Endodermal cell (in vitro differentiated cells): ENCODE data around the gene NCBP2L. TPM values are rescaled to one million over a fixed set of nuclear protein-coding genes. Genes with fewer than 3 reads are reported as not detected.

Source experiments
- DNase-seq: peaks from one replicate; pipeline ENCODE4 v3.0.0-alpha.2; 2017
- H3K27ac ChIP-seq: 2 replicates; pipeline ENCODE4 v1.5.1; 2013; ENCODE audit warnings: mild to moderate bottlenecking, low read depth, low read length, moderate library complexity
- H3K27me3 ChIP-seq: 2 replicates; pipeline ENCODE4 v1.6.1; 2013; ENCODE audit warnings: mild to moderate bottlenecking, low read length, moderate library complexity; ENCODE audit not compliant: insufficient read depth, control insufficient read depth, poor library complexity, severe bottlenecking
- H3K36me3 ChIP-seq: 2 replicates; pipeline ENCODE4 v1.7.0; 2013; ENCODE audit warnings: mild to moderate bottlenecking, low read length, moderate library complexity; ENCODE audit not compliant: control insufficient read depth, insufficient read depth
- H3K4me1 ChIP-seq: one replicate; pipeline ENCODE4 v1.7.0; 2013; ENCODE audit warnings: low read length; ENCODE audit not compliant: control insufficient read depth, insufficient read depth
- H3K4me3 ChIP-seq: 2 replicates; pipeline ENCODE4 v1.5.1; 2013; ENCODE audit warnings: mild to moderate bottlenecking, low read length, moderate library complexity
- H3K9ac ChIP-seq: 2 replicates; pipeline ENCODE4 v1.6.1; 2013; ENCODE audit warnings: mild to moderate bottlenecking, low read length, moderate library complexity; ENCODE audit not compliant: poor library complexity, severe bottlenecking; ENCODE audit errors: extremely low read depth
- H3K9me3 ChIP-seq: 2 replicates; pipeline ENCODE4 v1.6.1; 2013; ENCODE audit warnings: mild to moderate bottlenecking, low read length, moderate library complexity; ENCODE audit not compliant: control insufficient read depth
- H3K27ac Mint-ChIP-seq: 2 replicates; pipeline ENCODE4 v1.8.0; 2020; ENCODE audit warnings: mixed read lengths
- H3K27me3 Mint-ChIP-seq: 2 replicates; pipeline ENCODE4 v1.8.0; 2021; ENCODE audit warnings: mild to moderate bottlenecking, mixed read lengths; ENCODE audit not compliant: insufficient read depth
- H3K36me3 Mint-ChIP-seq: 2 replicates; pipeline ENCODE4 v1.8.0; 2020; ENCODE audit warnings: low read depth, mixed read lengths
- H3K4me1 Mint-ChIP-seq: 2 replicates; pipeline ENCODE4 v1.8.0; 2020; ENCODE audit warnings: mixed read lengths
- H3K4me3 Mint-ChIP-seq: 2 replicates; pipeline ENCODE4 v1.8.0; 2020; ENCODE audit warnings: mild to moderate bottlenecking, moderate library complexity, mixed read lengths
- H3K9me3 Mint-ChIP-seq: 2 replicates; pipeline ENCODE4 v1.8.0; 2020; ENCODE audit warnings: mild to moderate bottlenecking, mixed read lengths
- whole genome bisulfite sequencing, 2 experiments: methylation state at CpG; one replicate each; pipeline versions ENCODE4 v1.1.5 to v1.1.7; 2013; ENCODE audit warnings: missing lambda C conversion rate in 2 of 2, mixed read lengths in 1 of 2; ENCODE audit not compliant: insufficient coverage in 1 of 2, insufficient read length in 1 of 2; 5-methylcytosine and 5-hydroxymethylcytosine counted together
- total RNA-seq, 2 donors: library from RNA; stranded (reverse); fragmentation: NEBNext Ultra II Directional in 1 of 2; extraction: Animal tissue kit (Norgen Biotek cat#: 25700) in 1 of 2; gene quantifications; 2 replicates in 1 of 2; 3 replicates in 1 of 2; pipeline ENCODE4 v1.2.1, GENCODE V29; 2021
- TF ChIP-seq, protein P1 (sequence below): fragments of 200-600 bp; sonication (generic); conservative IDR thresholded peaks from 2 replicates; pipeline ENCODE4 v1.5.0; 2021; ENCODE audit warnings: antibody characterized with exemption, mild to moderate bottlenecking

NCBP2L gene
- total RNA-seq, 2 donors from 2014 or later = not detected

DNA sequence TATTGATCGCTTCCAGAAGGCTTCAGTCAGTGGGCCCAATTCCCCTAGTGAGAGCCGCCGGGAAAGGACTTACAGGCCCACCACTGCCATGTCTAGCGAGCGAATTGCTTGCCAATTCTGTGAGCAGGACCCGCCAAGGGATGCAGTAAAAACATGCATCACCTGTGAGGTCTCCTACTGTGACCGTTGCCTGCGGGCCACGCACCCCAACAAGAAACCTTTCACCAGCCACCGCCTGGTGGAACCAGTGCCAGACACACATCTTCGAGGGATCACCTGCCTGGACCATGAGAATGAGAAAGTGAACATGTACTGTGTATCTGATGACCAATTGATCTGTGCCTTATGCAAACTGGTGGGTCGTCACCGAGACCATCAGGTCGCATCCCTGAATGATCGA, 63.4 kb downstream of the NCBP2L start:
- Histone ChIP-seq H3K27ac (no peak overlapping the region), H3K27me3 (no peaks in the 10 kb centered on the region), H3K4me3 (no peak overlapping the region), H3K4me1 (no peaks in the 10 kb centered on the region), H3K36me3 (no peaks in the 10 kb centered on the region), H3K9me3 (no peaks in the 10 kb centered on the region), H3K9ac (no peak overlapping the region)
- H3K27me3 Mint-ChIP-seq = no peaks in the 10 kb centered on the region
- TF ChIP-seq, protein P1, sequence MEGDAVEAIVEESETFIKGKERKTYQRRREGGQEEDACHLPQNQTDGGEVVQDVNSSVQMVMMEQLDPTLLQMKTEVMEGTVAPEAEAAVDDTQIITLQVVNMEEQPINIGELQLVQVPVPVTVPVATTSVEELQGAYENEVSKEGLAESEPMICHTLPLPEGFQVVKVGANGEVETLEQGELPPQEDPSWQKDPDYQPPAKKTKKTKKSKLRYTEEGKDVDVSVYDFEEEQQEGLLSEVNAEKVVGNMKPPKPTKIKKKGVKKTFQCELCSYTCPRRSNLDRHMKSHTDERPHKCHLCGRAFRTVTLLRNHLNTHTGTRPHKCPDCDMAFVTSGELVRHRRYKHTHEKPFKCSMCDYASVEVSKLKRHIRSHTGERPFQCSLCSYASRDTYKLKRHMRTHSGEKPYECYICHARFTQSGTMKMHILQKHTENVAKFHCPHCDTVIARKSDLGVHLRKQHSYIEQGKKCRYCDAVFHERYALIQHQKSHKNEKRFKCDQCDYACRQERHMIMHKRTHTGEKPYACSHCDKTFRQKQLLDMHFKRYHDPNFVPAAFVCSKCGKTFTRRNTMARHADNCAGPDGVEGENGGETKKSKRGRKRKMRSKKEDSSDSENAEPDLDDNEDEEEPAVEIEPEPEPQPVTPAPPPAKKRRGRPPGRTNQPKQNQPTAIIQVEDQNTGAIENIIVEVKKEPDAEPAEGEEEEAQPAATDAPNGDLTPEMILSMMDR = no peak
- WGBS, 2 experiments = 92 to 98% methylated on average over 5 to 15 of the region's 15 CpGs
- no peaks in the 10 kb centered on the region for H3K4me1 Mint-ChIP-seq
- H3K4me3 Mint-ChIP-seq = no peak overlapping the region
- no peaks in the 10 kb centered on the region for H3K9me3 Mint-ChIP-seq
- no peak overlapping the region for H3K27ac Mint-ChIP-seq
- DNase-seq = no peak
- peaks cover 3% of the 10 kb centered on the region for H3K36me3 Mint-ChIP-seq

DNA sequence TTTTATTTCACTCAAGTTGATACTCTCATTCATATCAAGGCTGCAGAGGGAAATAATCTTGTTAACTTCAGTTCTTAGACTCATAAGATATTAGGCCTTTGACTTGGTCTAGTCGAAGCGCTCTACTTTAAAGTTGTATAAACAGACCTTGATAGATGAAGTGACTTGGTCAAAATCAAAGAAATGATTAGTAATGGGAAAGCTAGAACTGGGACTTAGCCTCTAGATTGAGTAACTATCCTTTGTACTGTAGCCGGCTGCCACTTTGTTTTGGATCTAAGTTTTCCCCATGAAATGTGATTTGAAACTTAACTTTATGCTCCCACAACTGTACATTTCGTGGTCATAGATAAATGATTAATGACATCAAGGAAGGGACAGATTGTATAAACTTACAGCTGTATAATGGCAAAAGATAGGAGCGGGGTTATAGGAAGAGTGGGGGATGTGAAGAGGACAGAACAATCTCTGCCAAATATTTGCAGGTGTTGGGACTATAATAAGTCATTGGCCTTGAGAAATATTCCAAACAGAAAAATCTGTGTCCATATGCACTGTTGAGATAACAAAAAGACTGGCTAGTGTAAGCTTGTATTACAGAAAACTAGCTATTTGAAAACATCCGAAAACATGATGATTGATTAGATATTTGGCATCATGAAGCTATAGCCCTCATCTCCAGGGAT, 65.3 kb downstream of the NCBP2L start:
- no peaks in the 10 kb centered on the region for H3K36me3 ChIP-seq
- H3K4me1 ChIP-seq = no peaks in the 10 kb centered on the region
- Mint-ChIP-seq H3K9me3 (no peaks in the 10 kb centered on the region), H3K27ac (no peak overlapping the region), H3K4me1 (no peaks in the 10 kb centered on the region), H3K4me3 (no peak overlapping the region), H3K36me3 (peaks cover 3% of the 10 kb centered on the region), H3K27me3 (no peaks in the 10 kb centered on the region)
- DNase-seq = no peak
- no peaks in the 10 kb centered on the region for H3K9me3 ChIP-seq
- H3K4me3 ChIP-seq = no peak overlapping the region
- H3K27me3 ChIP-seq = no peaks in the 10 kb centered on the region
- no peak overlapping the region for H3K9ac ChIP-seq
- TF ChIP-seq, protein P1 = no peak
- 83 to 93% methylated on average over 1 to 6 of the region's 6 CpGs for WGBS, 2 experiments
- no peak overlapping the region for H3K27ac ChIP-seq

Other genes starting within 250 kb of the NCBP2L start
- gene PRPS1, start 149.2 kb upstream of the NCBP2L start, total RNA-seq = 10 to 100 TPM; 51.6 to 62.7 TPM
- gene TSC22D3, start 1.9 kb upstream of the NCBP2L start, total RNA-seq = 10 to 100 TPM in 1 of 2 donors, 1 to 10 TPM in 1; 9.9 to 10.5 TPM
- gene MID2, start 48.1 kb downstream of the NCBP2L start, total RNA-seq = 10 to 100 TPM in 1 of 2 donors, 1 to 10 TPM in 1; 5.2 to 10.0 TPM
- gene TEX13B, start 204.6 kb downstream of the NCBP2L start, total RNA-seq = not detected